H1 (cell line): ENCODE results near the gene CCDC77. TPM values are rescaled to one million over a fixed set of nuclear protein-coding genes. Genes with fewer than 3 reads are reported as not detected.

ENCODE experiments used
- CBX5 ChIP-seq: fragments of 300-800, 300-1000 bp; sonication (generic); IDR thresholded peaks from 2 replicates; pipeline ENCODE4 v1.7.1; 2016; ENCODE audit warnings: antibody characterized with exemption, low read length, low read depth
- GTF2F1 ChIP-seq: IDR thresholded peaks from 2 replicates; pipeline ENCODE4 v1.6.1; 2012; ENCODE audit warnings: low read depth, low read length, improper control_type of control experiment, borderline replicate concordance
- HDAC2 ChIP-seq, 2 experiments: fragments of 300-600 bp in 1 of 2; sonication (generic) in 1 of 2; IDR thresholded peaks; 2 replicates each; pipeline ENCODE4 v1.6.1; 2011 to 2012; ENCODE audit warnings: low read depth in 2 of 2, low read length in 2 of 2, mild to moderate bottlenecking in 2 of 2, moderate library complexity in 2 of 2, borderline replicate concordance in 1 of 2, inconsistent platforms in 1 of 2
- JUND ChIP-seq: IDR thresholded peaks from 2 replicates; pipeline ENCODE4 v1.6.1; 2011; ENCODE audit warnings: mild to moderate bottlenecking, improper control_type of control experiment, low read length
- RAD21 ChIP-seq, 2 experiments: IDR thresholded peaks in 1 of 2; conservative IDR thresholded peaks in 1 of 2; 2 replicates each; pipeline ENCODE4 v1.6.1; 2011; ENCODE audit warnings: low read depth in 2 of 2, low read length in 2 of 2, improper control_type of control experiment in 1 of 2, inconsistent platforms in 1 of 2, mild to moderate bottlenecking in 1 of 2, moderate library complexity in 1 of 2
- TAF1 ChIP-seq: IDR thresholded peaks from 2 replicates; pipeline ENCODE4 v1.6.1; 2011; ENCODE audit warnings: mild to moderate bottlenecking, low read depth, low read length
- TEAD4 ChIP-seq: IDR thresholded peaks from 2 replicates; pipeline ENCODE4 v1.6.1; 2012; ENCODE audit warnings: low read depth, low read length, inconsistent platforms, mixed read lengths
- polyA plus RNA-seq, 7 experiments: library from polyadenylated mRNA; depleted of rRNA in 3 of 7; stranded (reverse) in 5 of 7; unstranded in 2 of 7; fragments of >200 nt in 5 of 7; fragments of 200-250 nt in 2 of 7; gene quantifications; 1 replicate in 5 of 7; 2 replicates in 1 of 7; 4 replicates in 1 of 7; pipeline versions ENCODE4 v1.2.1 to v1.2.3, GENCODE V29; 2011 to 2013; ENCODE audit warnings: missing spikeins in 2 of 7, mixed read lengths in 2 of 7
- total RNA-seq: library from RNA; stranded (reverse); fragmentation: NEBNext Ultra II Directional; extraction: Animal tissue kit (Norgen Biotek cat#: 25700); gene quantifications from 2 replicates; pipeline ENCODE4 v1.2.1, GENCODE V29; 2021

The CCDC77 gene
- total and polyA plus RNA-seq, 2 of the 8 experiments (the other 6 are each of a cell fraction or from before 2014, with no cell fraction given) = 10.3 to 30.4 TPM

DNA sequence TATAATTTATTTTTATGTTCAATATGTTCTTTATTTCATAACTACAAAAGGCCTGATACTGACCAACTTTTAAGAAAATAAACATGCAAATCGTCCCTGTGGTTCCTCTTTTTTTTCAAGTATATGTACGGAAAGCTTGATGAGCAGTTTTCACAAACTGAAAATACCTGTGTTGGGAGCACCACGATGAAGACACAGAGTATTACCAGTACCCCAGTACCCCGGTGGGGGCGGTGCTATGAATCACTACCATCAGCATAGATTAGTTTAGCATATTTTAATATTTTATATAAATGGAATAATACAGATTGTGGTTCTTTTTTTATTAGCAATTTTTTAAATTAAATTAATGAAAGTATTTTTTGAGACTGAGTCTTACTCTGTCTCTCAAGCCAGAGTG lies 65.3 kb downstream of the CCDC77 start (continued):
- no peak for TF ChIP-seq JUND
- TF ChIP-seq CBX5 = no peak
- TF ChIP-seq TAF1 = no peak
- no peak for TF ChIP-seq RAD21 (IDR thresholded peaks at IDR 0.05 in 1 of 2, conservative IDR thresholded peaks at IDR 0.05 in 1 of 2; ENCODE audit: low read depth in 2 of 2, low read length in 2 of 2)
- no peak for TF ChIP-seq GTF2F1
- TF ChIP-seq HDAC2 (IDR thresholded peaks at IDR 0.05; ENCODE audit: borderline replicate concordance in 1 of 2, low read depth in 2 of 2, low read length in 2 of 2) = no peak
- no peak for TF ChIP-seq TEAD4
